NCI-H82 treated with DMSO at 0.1 percent for 48 hours (cell line): ENCODE results near the gene EIF4G1.
"Not testable (repeated sequence)": the region's sequence is repeated elsewhere in the genome, so short reads cannot be mapped to it uniquely, and the experiment has no call there.

Source experiments
- DNase-seq: peaks from one replicate; lab custom pipeline; 2025; ENCODE audit not compliant: unreplicated experiment; lab: John Stamatoyannopoulos, UW

EIF4G1 gene

GRCh38 chr3:184333700-184334099 lies 19.3 kb downstream of the EIF4G1 start:
- no peak for DNase-seq

- no peak for DNase-seq
Observed at GRCh38 chr3:184334470-184335158, 20.2 kb downstream of the EIF4G1 start.

- DNase-seq: no peak
Observed at GRCh38 chr3:184335291-184335660, 20.9 kb downstream of the EIF4G1 start.

GRCh38 chr3:184335661-184336546 lies 21.5 kb downstream of the EIF4G1 start:
- DNase-seq: peak; percentile 67

GRCh38 chr3:184336547-184337398 lies 22.4 kb downstream of the EIF4G1 start:
- peak; percentile 22 for DNase-seq

GRCh38 chr3:184337399-184337714 lies 23.0 kb downstream of the EIF4G1 start, which contains the start of gene FAM131A:
TSS of gene FAM131A (plus strand) at chr3:184337600. CDS start at chr3:184337631, 31 bp downstream.
- no peak for DNase-seq

- no peak for DNase-seq
Observed at GRCh38 chr3:184337981-184338380, 23.6 kb downstream of the EIF4G1 start.

- peak; percentile 13 for DNase-seq
Observed at GRCh38 chr3:184338511-184338945, 24.1 kb downstream of the EIF4G1 start.

GRCh38 chr3:184339001-184339400 lies 24.6 kb downstream of the EIF4G1 start:
- DNase-seq: no peak

GRCh38 chr3:184339451-184340135 lies 25.2 kb downstream of the EIF4G1 start:
- DNase-seq: not testable (repeated sequence)

GRCh38 chr3:184341925-184342324 lies 27.5 kb downstream of the EIF4G1 start:
- no peak for DNase-seq

- no peak for DNase-seq
Observed at GRCh38 chr3:184343200-184343876, 28.9 kb downstream of the EIF4G1 start.

- DNase-seq: no peak
Observed at GRCh38 chr3:184344579-184345316, 30.3 kb downstream of the EIF4G1 start.

- peak; percentile 27 for DNase-seq
Observed at GRCh38 chr3:184345317-184346144, 31.1 kb downstream of the EIF4G1 start.

GRCh38 chr3:184346480-184347190 lies 32.2 kb downstream of the EIF4G1 start:
- no peak for DNase-seq

- peak; percentile 59 for DNase-seq
Observed at GRCh38 chr3:184347321-184348056, 33.1 kb downstream of the EIF4G1 start.

- DNase-seq: no peak
Observed at GRCh38 chr3:184348057-184348382, 33.6 kb downstream of the EIF4G1 start.
